GM18502 (cell line): ENCODE measurements around the gene LCK.
"Not testable (repeated sequence)": the region's sequence is repeated elsewhere in the genome, so short reads cannot be mapped to it uniquely, and the experiment has no call there.

Source experiments
- ATAC-seq: cut with Tn5 transposase; IDR thresholded peaks from one replicate; pipeline ENCODE4 v1.9.1; 2021; ENCODE audit warnings: mild to moderate bottlenecking; ENCODE audit not compliant: unreplicated experiment, poor library complexity

Gene LCK

DNA sequence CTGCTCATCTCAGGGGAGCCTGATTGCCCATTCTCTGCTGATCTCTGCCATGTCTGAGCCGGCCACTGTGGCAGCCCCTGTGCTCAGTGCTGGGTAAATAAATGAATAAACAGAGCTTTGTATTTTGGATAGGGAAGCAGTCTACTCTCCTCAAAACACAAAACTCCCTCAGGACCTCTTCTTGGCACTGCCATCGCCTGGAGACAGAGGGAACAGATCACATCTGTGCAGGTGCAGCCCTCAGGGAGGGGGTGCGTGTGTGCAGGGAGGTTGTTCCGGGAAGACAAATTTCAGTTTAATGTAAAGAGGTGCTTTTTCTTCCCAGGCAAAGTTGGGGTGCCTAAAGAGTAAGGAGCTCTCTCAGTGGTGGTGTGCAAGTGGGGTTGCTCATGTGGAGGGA, 11.7 kb upstream of the LCK start:
- no peak for ATAC-seq

- no peak for ATAC-seq
Measured at GRCh38 chr1:32239790-32240139, 11.3 kb upstream of the LCK start.

GRCh38 chr1:32240140-32240951, 10.7 kb upstream of the LCK start:
- ATAC-seq = no peak

DNA sequence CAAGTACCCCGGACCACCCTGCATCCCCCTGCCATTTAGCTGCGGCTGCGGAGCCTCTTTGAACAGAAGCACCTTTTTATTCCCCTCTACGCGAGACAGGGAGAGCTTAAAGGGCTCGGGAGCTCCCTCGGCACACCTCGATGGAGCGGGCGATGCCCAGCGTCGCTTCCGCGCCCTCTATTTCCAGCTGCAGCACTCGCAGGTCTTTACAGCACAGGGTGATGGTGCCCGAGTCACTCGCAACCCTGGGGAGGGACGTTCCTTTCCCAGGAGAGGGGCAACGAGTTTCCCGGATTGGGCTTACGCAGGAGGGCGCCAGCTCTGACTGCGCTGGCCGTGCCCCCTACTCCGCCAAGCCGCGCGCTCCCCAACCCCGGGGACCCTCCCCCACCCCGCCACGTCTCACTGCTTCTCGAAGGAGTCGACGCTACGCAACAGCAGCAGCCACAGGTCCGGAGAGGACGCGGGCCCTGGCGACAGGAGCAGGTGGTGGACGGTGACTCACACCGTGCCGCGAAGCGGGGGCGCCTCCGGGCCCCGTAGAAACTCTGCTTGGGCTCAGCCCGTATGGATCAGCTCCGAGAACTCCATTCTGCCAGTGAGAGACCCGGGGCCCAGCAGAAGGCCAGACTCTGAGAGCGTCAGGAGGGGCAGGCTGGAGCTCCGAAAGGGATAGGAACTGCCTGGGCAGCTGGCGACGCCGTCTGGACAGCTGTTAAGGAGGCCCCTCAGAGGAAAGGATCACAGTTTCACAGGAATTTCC, 9.9 kb upstream of the LCK start:
- ATAC-seq = no peak

DNA sequence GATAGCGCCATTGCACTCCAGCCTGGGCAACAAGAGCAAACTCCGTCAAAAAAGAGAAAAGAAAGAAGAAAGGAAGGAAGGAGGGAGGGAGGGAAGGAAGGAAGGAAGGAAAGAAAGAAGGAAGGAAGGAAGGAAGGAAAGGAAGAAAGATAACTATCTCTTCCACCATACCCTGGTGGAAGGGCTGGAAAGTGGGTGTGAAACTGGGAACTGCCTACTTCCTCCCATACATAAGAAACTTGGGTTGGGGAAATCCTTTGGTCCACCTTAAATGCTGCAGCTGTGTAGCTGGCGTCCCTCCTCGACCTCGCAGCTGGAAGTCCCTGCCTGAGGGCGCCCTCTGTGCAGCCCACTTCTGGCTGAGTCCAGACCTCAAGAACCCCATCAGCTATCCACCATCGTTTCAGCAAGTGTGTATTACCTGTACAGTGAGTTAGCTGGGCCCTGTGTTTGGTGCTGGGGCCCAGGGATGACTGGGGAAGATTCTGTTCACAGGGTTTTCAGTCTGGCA, 8.7 kb upstream of the LCK start:
- ATAC-seq = no peak

DNA sequence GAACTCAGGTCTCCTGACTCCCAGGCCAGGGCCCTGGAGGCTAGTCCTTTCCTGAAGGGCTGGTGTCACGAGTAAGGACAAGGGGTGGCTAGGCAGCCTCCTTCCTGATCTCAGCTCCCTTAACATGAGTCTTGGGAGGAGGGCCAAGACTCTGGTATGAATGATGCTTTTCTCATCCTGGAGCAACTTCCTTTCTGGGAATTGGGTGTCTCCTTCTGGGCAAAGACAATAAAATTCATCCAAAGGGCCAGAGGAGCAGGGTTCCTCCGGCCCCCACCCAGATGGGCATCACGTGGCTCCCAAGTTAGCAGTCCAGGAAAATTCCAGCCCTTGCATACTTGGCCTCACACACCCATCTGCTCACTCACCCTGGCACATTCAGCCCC, 4.2 kb upstream of the LCK start, which contains the start of gene FAM167B:
TSS of gene FAM167B (plus strand) at position 335 of the 386 bp plus-strand sequence. CDS start 200 bp downstream, outside the sequence.
- no peak for ATAC-seq

GRCh38 chr1:32247452-32247851, 3.6 kb upstream of the LCK start:
- no peak for ATAC-seq

- no peak for ATAC-seq
Measured at GRCh38 chr1:32247983-32248889, 2.8 kb upstream of the LCK start.

- ATAC-seq = peak; percentile 56
Measured at GRCh38 chr1:32249831-32250525, 1.1 kb upstream of the LCK start.

DNA sequence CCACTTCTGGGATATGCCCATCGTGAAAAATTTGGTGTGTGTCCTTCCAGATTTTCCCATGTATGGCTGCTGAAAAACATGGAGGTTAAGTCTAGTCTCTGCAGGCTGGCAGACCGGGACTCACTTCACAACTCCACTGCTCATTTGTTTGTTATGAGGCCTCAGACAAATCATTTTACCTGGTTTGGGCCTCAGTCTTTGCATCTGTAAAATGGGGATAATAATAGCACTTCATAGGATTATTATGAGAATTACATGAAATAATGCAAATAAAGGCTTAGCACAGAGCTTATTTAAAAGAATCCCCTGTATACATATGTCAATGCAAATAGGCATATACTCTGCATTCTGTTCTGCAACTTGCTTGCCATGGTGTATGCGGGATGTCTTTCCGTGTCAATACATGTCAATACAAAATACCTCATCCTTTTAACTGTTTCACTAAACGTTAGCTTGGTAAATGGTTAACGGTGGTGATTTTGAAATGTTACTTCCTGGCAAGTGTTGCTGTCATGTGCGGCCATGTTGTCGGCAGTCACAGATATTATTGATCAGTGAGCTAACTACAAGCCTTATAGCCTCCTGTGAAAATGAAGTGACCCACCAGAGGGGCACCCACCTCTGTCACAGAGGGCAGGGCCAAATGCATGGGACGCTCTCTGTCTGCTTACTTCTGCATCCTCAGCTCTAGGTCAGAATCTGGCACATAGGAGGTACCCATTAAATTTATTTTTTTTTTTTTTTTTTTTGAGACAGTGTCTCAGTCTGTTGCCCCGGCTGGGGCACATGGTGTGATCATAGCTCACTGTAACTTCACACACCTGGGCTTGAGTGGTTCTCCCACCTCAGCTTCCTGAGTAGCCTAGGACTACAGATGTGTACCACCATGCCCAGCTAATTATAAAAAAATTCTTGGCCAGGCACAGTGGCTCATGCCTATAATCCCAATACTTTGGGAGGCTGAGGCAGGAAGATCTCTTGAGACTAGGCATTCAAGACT, 4.3 kb downstream of the LCK start:
- no peak for ATAC-seq

DNA sequence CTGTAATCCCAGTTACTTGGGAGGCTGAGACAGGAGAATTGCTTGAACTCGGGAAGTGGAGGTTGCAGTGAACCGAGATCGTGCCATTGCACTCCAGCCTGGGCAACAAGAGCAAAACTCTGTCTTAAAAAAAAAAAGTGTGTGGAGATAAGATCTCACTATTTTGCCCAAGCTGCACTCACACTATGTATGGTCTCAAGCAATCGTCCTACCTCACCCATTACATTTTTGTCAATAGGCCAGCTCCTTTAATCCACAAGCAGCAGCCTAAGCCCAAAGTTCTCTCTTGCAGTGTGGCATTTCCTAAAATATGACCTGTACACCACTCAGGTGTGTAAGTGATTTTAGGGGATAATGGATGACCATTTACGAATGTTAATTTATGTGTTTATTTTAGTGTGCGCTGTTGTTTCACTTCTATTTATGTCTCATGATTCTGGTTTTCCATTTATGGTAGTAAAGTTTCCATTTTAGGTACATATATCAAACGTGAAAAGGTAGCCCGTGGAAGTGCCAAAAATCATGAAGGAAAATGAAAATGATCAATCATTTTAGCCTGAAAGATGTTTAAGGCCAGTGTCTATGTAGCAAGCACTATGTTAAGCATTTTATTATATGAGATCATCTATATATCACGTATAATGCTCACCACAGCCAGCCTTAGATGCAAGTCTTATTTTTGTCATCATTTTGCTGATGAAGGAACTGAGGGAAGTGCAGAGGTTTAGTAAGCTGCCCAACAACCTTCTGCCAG, 5.6 kb downstream of the LCK start:
- ATAC-seq = no peak

GRCh38 chr1:32257227-32257508, 6.1 kb downstream of the LCK start:
- no peak for ATAC-seq

- ATAC-seq = not testable (repeated sequence)
Measured at GRCh38 chr1:32263236-32263593, 12.2 kb downstream of the LCK start.

GRCh38 chr1:32263744-32264143, 12.7 kb downstream of the LCK start:
- ATAC-seq = no peak

- ATAC-seq = no peak
Measured at GRCh38 chr1:32265846-32266245, 14.8 kb downstream of the LCK start.

- ATAC-seq = no peak
Measured at GRCh38 chr1:32266921-32267591, 16.0 kb downstream of the LCK start.

- no peak for ATAC-seq
Measured at GRCh38 chr1:32269744-32270143, 18.7 kb downstream of the LCK start.
